Measurements from ENCODE around the gene B4GALT3. TPM values are rescaled to one million over a fixed set of nuclear protein-coding genes. Genes with fewer than 3 reads are reported as not detected.

The B4GALT3 gene
- total RNA-seq, 2 donors from 2014 or later: 20.2 to 29.3 TPM

DNA sequence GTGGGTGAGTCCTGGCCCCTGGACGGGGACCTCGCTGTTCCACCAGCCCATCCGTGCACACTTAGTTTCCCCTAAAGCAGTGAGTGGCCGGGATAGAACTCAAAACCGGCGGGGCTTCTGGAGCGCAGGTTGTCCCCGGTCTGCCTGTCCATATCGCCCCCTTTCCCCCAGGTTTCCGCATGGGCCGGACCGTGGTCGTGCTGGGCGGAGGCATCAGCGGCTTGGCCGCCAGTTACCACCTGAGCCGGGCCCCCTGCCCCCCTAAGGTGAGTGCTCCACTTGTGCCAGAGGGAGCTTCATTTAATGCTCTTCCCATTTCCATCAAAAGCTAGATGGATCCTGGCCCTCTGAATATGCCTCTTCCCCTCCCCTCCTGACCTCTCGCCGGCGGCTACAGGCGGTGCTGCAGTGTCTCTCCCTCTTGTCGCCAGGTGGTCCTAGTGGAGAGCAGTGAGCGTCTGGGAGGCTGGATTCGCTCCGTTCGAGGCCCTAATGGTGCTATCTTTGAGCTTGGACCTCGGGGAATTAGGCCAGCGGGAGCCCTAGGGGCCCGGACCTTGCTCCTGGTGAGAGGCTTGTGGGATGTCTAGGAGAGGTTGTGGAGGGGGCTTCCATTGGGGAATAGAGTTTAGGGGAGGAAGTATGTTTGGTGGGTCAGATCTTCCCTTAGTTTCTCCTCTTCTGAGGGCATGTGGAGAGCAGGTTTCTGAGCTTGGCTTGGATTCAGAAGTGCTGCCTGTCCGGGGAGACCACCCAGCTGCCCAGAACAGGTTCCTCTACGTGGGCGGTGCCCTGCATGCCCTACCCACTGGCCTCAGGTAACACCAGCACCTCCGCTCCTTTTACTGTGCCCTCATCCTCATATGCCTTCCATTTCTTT is 10.4 kb downstream of the B4GALT3 start:
- no peaks in the 10 kb centered on the region for H3K9me3 ChIP-seq
- H3K27me3 ChIP-seq: no peaks in the 10 kb centered on the region
- peaks cover 29% of the 10 kb centered on the region for H3K4me1 ChIP-seq
- DNase-seq (peak in 1 of 4 donors; percentile 27), ATAC-seq (no peak)
- TF ChIP-seq CTCF (IDR thresholded peaks at IDR 0.05) (no peak), POLR2A (IDR thresholded peaks at IDR 0.05) (no peak)
- intact Hi-C loops (cut with DNase I): no loop called here
- H3K27ac ChIP-seq: peak overlapping the region; percentile 86 to 91 (median 90)
- peaks cover 9 to 12% of the 10 kb centered on the region in 2 donors for H3K36me3 ChIP-seq (replicated peaks in 1 of 2; ENCODE audit: insufficient read depth in 1 of 2, low read depth in 2 of 2)
- 5 to 12% methylated on average over 19 to 33 of the region's 33 CpGs for WGBS, 2 donors
- peak overlapping the region; percentile 17 to 83 for H3K4me3 ChIP-seq

GRCh38 chr1:161165742-161166668 is 11.3 kb downstream of the B4GALT3 start, which contains the start of gene PPOX:
Gene PPOX, plus strand, starts transcription at chr1:161166426. Its CDS starts 422 bp downstream, at chr1:161166848.
- Histone ChIP-seq H3K36me3 (replicated peaks in 1 of 2; ENCODE audit: insufficient read depth in 1 of 2, low read depth in 2 of 2) (peaks cover 1 to 5% of the 10 kb centered on the region in 2 donors), H3K9me3 (no peaks in the 10 kb centered on the region), H3K27ac (peak within 1 kb of the TSS; percentile 86 to 91 (median 90)), H3K4me3 (peak within 1 kb of the TSS; percentile 17 to 83), H3K27me3 (no peaks in the 10 kb centered on the region), H3K4me1 (peaks cover 34% of the 10 kb centered on the region)
- ATAC-seq: peak; percentile 96
- peak; percentile 96 to 98 (median 97) for DNase-seq
- intact Hi-C loops (cut with DNase I): no loop called here
- TF ChIP-seq CTCF (IDR thresholded peaks at IDR 0.05): peak in 6 of 7 experiments; percentile 5 to 47 (median 34)
- TF ChIP-seq POLR2A (IDR thresholded peaks at IDR 0.05): peak; percentile 48 to 90 (median 77)
- 0 to 1% methylated on average over 30 to 54 of the region's 54 CpGs for WGBS, 2 donors

- Histone ChIP-seq H3K36me3 (replicated peaks in 1 of 2; ENCODE audit: insufficient read depth in 1 of 2, low read depth in 2 of 2) (peaks cover 0 to 2% of the 10 kb centered on the region in 2 donors), H3K27ac (peak overlapping the region; percentile 0 to 91 (median 88)), H3K4me3 (no peak overlapping the region), H3K4me1 (peaks cover 43% of the 10 kb centered on the region), H3K9me3 (no peaks in the 10 kb centered on the region), H3K27me3 (no peaks in the 10 kb centered on the region)
- 47 to 55% methylated on average over 13 to 14 of the region's 14 CpGs for WGBS, 2 donors
- no peak for DNase-seq
- intact Hi-C loops (cut with DNase I): no loop called here
- TF ChIP-seq POLR2A (IDR thresholded peaks at IDR 0.05): no peak
- no peak for TF ChIP-seq CTCF (IDR thresholded peaks at IDR 0.05)
- no peak for ATAC-seq
Measured at GRCh38 chr1:161164901-161165610, 12.3 kb downstream of the B4GALT3 start.

DNA sequence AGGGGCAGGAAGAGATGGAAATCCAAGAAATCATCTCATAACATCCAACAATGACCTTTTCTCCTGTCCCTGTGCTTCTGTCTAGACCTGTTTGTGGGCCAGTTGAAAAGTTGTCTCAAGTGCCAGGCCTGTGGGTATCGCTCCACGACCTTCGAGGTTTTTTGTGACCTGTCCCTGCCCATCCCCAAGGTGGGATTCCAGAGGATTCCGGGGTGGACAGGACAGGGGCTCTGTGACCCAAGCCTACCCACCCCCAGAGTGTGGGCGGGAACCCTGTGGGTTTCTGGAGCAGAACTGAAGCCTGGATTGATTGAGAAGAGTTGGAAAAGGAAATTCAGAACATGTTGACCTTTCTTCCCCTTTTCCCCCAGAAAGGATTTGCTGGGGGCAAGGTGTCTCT is 13.5 kb downstream of the B4GALT3 start:
- no peaks in the 10 kb centered on the region for H3K9me3 ChIP-seq
- H3K36me3 ChIP-seq (replicated peaks in 1 of 2; ENCODE audit: insufficient read depth in 1 of 2, low read depth in 2 of 2): peaks cover 0 to 2% of the 10 kb centered on the region in 2 donors
- intact Hi-C loops (cut with DNase I): no loop called here
- no peak overlapping the region for H3K27ac ChIP-seq
- WGBS, 2 donors: 74 to 79% methylated on average over 5 of the region's 5 CpGs
- ATAC-seq (no peak), DNase-seq (no peak)
- H3K4me3 ChIP-seq: no peak overlapping the region
- H3K4me1 ChIP-seq: peaks cover 49% of the 10 kb centered on the region
- TF ChIP-seq POLR2A (IDR thresholded peaks at IDR 0.05) (no peak), CTCF (IDR thresholded peaks at IDR 0.05) (no peak)
- no peaks in the 10 kb centered on the region for H3K27me3 ChIP-seq
